HL-60 (cell line): ENCODE data around the gene TEX9.

Experiments used
- POLR2AphosphoS5 ChIP-seq: IDR thresholded peaks from 2 replicates; pipeline ENCODE4 v1.6.1; 2012; ENCODE audit warnings: low read depth
- TF ChIP-seq, protein P1 (sequence below): IDR thresholded peaks from one replicate; pipeline ENCODE4 v1.5.1; 2011; ENCODE audit warnings: low read length, control low read depth, inconsistent platforms; ENCODE audit not compliant: insufficient read depth
- TF ChIP-seq, protein P2 (sequence below): IDR thresholded peaks from 2 replicates; pipeline ENCODE4 v1.6.1; 2012; ENCODE audit warnings: low read depth; ENCODE audit not compliant: insufficient replicate concordance

DNA sequence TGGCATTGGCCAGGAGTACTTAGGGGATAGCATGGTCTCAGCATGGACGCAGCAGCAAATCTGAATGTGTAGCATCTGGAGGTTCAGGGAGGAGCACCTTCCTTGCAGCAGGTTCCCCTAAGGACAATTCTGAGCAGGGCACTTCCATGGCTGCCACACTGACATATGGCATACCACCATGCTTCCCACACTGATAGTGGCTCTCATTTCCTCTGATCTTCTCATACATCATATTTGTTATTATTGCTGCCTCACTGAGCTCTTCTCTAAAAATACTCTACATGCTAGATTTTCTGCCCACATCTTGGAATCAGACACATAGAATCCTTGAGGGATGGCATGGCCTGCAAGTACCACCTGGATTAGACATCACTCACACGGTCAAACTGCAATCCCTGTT, 107.1 kb downstream of the TEX9 start:
- TF ChIP-seq, protein P1, sequence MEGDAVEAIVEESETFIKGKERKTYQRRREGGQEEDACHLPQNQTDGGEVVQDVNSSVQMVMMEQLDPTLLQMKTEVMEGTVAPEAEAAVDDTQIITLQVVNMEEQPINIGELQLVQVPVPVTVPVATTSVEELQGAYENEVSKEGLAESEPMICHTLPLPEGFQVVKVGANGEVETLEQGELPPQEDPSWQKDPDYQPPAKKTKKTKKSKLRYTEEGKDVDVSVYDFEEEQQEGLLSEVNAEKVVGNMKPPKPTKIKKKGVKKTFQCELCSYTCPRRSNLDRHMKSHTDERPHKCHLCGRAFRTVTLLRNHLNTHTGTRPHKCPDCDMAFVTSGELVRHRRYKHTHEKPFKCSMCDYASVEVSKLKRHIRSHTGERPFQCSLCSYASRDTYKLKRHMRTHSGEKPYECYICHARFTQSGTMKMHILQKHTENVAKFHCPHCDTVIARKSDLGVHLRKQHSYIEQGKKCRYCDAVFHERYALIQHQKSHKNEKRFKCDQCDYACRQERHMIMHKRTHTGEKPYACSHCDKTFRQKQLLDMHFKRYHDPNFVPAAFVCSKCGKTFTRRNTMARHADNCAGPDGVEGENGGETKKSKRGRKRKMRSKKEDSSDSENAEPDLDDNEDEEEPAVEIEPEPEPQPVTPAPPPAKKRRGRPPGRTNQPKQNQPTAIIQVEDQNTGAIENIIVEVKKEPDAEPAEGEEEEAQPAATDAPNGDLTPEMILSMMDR: no peak
- TF ChIP-seq, protein P2, sequence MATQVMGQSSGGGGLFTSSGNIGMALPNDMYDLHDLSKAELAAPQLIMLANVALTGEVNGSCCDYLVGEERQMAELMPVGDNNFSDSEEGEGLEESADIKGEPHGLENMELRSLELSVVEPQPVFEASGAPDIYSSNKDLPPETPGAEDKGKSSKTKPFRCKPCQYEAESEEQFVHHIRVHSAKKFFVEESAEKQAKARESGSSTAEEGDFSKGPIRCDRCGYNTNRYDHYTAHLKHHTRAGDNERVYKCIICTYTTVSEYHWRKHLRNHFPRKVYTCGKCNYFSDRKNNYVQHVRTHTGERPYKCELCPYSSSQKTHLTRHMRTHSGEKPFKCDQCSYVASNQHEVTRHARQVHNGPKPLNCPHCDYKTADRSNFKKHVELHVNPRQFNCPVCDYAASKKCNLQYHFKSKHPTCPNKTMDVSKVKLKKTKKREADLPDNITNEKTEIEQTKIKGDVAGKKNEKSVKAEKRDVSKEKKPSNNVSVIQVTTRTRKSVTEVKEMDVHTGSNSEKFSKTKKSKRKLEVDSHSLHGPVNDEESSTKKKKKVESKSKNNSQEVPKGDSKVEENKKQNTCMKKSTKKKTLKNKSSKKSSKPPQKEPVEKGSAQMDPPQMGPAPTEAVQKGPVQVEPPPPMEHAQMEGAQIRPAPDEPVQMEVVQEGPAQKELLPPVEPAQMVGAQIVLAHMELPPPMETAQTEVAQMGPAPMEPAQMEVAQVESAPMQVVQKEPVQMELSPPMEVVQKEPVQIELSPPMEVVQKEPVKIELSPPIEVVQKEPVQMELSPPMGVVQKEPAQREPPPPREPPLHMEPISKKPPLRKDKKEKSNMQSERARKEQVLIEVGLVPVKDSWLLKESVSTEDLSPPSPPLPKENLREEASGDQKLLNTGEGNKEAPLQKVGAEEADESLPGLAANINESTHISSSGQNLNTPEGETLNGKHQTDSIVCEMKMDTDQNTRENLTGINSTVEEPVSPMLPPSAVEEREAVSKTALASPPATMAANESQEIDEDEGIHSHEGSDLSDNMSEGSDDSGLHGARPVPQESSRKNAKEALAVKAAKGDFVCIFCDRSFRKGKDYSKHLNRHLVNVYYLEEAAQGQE: no peak
- no peak for TF ChIP-seq POLR2AphosphoS5
